ENCODE measurements around the gene ALDH3A1.

DNA sequence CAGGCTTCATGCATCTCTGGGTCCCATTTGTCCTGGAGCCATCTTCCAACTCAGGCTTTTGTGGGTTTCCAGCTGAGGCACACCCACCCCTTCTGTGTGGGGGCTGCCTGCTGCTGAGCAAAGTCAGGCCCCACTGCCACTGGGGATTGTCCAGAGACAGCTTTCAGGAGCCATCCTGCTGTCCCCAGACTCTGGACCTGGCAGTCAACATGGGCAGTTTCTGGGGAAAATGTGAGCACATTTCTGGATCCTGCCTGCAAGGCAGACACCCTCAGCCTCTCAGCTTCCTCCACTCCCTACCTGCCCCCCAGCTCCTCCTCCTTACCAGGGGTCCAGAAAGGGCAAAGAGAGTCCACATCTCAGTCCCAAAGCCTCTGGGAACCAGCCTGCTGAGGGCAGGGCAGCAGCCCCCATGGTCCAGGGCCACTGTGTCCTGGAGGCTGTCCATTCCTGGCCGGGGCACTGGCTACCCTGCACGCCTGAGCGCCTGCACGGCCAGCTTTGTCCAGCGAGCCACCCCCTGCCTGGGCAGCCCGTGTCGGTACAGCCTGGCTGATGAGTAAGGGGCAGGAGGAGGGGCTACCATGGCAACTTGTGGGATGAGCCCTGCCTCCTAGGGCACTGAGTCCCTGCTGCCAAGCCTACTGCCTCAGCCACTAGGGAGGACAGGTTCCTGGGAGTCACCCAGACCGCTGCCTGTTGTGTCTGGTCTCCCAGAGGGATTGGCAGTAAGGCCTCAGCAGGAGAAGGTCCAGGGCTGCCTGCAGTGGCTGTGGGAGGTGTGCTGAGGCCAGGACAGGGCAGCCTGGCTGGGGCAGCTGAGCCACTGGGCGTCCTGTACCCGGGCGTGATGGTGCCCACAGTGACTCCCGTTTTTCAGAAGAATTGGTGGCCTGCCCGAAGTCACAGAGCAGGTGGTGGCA, 31.7 kb downstream of the ALDH3A1 start, which contains the start of gene SLC47A2:
- TF ChIP-seq CTCF (IDR thresholded peaks at IDR 0.05): no peak
- no peak for TF ChIP-seq POLR2A (IDR thresholded peaks at IDR 0.05)

All from suprapubic skin (tissue), 3 donors.